Activated CD8-positive, alpha-beta memory T cell treated with anti-CD3 and anti-CD28 coated beads, Interleukin-2, amount 50 U/mL, for 1 hour (primary cell): ENCODE results near the gene HPS6.
"Not testable (repeated sequence)": the region's sequence is repeated elsewhere in the genome, so short reads cannot be mapped to it uniquely, and the experiment has no call there.

Source experiments
- DNase-seq: peaks from one replicate; pipeline ENCODE4 v3.0.0-alpha.2; 2020; ENCODE audit errors: extremely low read depth

Gene HPS6

DNA sequence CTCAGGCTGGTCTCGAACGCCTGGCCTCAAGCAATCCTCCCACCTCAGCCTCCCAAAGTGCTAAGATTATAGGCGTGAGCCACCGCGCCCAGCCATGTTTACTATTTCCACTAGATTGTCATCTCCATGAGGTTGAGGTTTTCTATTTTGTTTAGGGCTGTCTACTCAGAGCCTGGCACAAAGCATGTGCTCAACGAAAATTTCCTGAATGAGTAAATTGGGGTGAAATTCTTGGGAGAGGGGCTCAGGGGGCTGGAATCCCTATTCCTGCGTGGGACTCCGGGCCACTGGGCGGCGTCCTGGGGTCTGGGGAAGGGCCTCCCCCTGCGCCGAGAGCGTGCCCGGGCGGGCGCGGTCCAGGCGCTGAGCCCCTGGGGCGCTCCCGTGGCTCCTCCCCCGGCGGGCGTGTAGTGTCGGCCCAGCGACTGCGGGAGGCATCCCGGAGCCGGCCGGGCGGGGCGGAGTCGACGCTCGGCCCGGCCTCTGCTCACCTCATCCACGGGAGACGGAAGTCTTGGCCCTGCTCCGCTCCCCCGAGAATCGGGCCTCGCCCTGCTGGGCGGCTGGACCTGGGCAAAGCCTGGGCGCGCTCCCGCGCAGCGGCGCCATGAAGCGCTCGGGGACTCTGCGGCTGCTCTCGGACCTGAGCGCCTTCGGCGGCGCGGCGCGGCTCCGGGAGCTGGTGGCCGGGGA, at the start of gene HPS6:
Gene HPS6, plus strand, starts transcription at position 482 of the 693 bp plus-strand sequence. Its CDS starts 126 bp downstream, at position 608.
- DNase-seq, result peak; percentile 57

DNA sequence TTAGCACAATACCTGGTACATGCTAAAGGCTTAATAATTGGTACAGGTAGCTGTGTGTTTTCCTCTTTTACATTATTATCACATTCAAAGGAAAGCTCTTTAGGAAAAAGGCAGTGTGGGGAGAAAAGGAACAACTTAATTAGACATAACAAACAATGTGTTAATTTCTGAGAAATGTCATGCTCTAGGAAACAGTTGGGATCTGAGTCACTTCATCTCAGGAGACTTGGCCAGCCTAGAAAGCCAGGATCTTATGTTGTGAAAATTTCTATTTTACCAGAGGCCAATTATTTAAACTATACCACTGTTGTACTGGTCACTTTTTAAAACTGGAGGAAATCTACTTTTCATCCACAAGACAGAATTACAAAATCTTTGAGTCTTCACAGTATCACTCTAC, 48.7 kb upstream of the HPS6 start:
- DNase-seq, result no peak

DNA sequence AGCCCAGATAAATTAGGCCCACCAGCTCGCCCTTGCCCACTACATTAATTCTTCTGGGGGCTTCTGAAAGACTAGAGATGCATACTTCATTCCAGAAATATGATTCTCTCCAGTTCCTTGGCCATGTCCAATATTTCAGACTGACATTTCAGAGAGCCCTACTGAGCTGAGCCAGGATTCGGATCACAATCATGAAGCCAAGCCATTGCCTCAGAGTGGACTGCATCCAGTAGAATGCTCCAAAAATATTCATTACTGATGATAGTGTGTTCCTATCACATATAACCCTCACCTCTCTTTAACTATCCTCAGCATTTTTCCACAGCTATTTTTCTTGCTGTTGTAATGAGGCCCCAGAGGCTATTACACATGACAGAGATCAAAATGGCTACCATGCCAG, 47.9 kb upstream of the HPS6 start:
- DNase-seq, result no peak

DNA sequence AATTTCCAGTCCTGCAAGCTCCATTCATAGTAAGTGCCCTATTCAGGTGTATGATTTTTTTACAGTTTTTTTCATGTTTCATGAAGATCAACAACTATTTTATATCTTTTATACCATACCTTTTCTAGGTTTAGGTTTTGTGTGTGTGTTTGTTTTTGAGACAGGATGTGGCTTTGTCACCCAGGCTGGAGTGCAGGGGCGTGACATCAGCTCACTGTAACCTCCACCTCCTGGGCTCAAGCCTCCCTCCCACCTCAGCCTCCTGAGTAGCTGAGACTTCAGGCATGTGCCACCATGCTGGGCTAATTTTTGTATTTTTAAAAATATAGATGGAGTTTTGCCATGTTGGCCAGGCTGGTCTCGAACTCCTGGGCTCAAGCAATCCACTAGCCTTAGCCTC, 44.2 kb upstream of the HPS6 start:
- no peak for DNase-seq

DNA sequence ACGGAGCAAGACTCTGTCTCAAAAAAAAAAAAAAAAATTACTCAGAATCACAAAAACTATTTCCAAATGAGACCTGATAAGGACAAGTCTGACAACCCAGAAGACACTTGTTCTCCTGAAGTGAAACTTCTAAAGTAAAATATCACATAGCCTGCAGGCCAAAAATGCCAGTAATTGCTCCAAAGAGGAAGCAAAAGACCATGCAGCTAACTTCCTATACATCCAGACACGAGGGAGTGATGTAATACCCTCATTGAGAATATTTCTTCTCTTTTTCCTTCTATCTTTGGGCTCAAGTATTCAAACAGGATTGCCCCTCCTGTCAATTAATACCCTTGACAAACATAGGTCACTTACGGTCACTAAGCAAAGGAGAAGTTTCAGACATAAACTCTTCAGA, 40.4 kb upstream of the HPS6 start:
- no peak for DNase-seq

DNA sequence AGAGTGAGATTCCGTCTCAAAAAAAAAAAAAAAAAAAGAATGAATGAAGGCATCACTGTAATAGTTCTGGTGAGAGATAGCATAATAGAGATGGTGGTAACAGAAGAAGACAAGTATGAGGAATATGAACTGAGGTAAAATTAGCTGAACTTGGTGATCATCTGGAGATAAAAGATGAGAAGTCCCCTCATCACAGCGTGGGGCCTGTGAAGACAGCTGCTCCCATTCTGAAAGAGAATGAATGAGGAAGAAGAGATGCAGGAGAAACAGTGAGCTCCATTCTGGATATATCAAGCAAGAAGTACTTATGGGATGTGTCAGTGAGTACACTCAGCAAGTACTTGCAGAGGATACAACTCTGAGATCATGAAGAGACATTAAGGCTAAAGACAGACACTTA, 37.9 kb upstream of the HPS6 start:
- no peak for DNase-seq

DNA sequence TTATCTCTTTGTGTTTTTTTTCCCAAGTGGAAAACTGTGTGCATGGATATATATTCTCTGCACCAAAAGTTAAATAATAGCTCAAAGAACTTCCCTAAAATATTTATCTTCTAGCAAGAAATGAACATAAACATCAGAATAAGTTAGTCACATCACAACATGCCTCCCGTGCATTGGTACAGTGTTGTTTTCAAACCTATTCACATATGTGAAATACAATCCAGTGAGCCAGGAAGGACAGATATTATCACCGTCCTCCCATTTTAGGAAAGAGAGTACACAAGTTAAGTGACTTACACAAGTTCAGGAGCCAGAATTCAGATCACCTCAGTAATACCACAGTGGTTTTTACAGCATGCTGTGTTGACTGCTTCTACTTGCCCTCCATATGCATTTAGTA, 31.4 kb upstream of the HPS6 start:
- DNase-seq, result no peak

DNA sequence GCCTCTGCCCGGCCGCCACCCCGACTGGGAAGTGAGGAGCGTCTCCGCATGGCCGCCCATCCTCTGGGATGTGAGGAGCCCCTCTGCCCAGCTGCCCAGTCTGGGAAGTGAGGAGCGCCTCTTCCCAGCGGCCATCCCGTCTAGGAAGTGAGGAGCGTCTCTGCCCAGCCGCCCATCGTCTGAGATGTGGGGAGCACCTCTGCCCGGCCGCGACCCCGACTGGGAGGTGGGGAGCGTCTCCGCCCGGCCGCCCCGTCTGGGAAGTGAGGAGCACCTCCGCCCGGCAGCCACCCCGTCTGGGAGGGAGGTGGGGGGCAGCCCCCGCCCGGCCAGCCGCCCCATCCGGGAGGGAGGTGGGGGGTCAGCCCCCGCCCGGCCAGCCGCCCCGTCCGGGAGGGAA, 29.3 kb upstream of the HPS6 start:
- not testable (repeated sequence) for DNase-seq

DNA sequence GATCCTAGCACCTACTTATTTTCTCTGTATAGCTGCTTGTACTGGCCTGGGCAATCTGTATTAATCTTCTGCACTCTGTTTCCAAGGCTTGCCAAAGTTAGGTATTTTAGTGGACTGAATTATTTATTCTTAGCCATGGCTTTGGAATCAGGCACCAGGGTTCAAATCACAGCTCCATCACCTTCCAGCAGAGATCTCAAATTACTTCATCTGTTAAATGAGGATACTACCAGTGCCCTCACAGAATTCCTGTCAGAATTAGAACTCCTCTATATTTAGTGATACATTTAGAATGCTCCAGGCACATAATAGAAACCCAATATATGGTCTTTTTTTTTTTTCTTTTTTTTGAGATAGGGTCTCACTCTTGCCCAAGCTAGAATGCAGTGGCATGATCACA, 26.7 kb upstream of the HPS6 start:
- no peak for DNase-seq

DNA sequence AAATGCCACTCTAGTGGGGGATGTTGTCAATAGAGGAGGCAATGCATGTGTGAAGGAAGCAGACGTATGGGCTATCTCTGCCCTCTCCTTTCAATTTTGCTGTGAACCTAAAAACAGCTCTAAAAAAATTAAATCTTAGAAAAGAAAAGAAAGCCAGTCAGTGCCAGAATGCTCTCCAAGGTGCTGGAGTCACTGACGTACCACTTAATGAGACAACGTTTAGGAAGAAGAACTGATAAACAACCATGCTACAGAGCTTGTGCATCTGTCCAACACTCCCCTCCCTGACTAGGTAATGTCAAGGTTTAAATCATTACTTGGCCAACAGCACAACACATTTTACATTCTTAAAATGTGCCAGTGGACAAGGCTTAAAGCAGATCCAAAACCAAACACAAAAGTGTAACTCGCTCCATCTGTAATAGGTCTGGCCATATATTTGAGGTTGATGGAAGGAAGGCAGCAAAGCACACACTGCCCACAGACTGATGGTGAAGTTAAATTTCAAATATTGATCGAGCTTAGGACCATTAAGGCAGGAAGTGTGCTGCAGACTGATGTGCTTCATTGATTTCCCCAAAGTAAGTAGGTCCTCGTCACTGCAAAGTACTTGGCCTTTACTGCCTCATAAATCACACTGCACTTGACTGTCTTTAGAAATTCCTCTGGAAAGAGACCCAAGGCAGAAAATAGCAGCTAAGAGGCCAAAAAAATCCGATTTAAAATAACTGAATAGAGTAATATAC, 24.7 kb upstream of the HPS6 start:
- DNase-seq, result no peak

DNA sequence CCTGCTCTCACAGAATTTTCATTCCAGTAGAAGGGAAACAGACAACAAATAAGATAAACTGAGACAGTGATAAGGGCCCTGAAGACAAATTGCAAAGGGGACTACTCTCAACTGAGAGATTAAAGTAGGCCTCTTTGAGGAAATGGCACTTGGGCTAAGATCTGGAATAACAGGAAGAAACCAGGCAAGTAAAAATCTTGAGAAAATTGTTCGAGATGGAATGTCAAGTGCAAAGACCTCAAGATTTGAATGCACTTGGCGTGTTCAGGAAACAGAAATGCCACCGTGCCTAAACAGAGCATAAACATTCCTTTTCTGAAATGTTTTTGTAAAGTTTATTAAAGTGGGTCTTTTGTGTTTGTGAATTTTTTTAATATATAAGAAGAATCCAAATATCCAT, 19.9 kb upstream of the HPS6 start:
- no peak for DNase-seq

DNA sequence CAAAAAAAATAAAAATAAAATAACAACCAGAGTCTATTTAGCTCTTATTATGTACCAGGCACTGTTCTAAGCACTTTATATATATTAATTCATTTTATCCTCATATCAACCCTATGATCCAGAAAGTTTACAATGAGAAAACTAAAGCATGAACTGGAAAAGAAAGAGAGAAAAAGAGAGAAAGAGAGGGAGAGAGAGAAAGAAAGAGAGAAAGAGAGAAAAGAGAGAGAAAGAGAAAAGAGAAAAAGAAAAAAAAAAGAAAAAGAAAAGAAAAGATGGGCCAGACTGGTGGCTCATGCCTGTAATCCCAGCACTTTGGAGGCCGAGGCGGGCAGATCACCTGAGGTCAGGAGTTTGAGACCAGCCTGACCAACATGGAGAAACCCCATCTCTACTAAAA, 19.1 kb upstream of the HPS6 start:
- no peak for DNase-seq

DNA sequence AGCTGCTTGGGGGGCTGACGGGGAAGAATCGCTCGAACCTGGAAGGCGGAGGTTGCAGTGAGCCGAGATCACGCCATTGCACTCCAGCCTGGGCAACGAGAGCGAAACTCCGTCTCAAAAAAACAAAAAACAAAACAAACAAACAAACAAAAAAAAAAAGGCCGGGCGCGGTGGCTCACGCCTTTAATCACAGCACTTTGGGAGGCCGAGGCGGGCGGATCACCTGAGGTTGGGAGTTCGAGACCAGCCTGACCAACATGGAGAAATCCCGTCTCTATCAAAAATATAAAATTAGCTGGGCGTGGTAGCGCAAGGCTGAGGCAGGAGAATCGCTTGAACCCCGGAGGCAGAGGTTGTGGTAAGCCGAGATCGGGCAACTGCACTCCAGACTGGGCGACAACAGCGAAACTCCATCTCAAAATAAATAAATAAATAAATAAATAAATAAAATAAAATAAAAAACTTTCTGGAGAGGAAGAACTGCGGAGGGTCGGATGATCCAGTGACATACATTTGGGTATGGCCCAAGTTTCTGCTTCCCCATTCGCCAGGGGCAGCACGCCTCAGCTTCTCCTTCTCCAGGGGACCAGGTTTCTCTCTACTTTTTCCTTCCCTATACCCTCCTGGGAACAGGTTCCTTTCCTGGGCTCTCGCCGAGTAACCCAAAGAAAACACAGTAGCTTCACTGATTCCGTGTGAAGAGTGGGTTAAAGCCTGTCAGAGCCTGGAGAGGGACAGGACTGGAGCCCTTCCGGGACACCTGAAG, 10.1 kb upstream of the HPS6 start:
- not testable (repeated sequence) for DNase-seq

DNA sequence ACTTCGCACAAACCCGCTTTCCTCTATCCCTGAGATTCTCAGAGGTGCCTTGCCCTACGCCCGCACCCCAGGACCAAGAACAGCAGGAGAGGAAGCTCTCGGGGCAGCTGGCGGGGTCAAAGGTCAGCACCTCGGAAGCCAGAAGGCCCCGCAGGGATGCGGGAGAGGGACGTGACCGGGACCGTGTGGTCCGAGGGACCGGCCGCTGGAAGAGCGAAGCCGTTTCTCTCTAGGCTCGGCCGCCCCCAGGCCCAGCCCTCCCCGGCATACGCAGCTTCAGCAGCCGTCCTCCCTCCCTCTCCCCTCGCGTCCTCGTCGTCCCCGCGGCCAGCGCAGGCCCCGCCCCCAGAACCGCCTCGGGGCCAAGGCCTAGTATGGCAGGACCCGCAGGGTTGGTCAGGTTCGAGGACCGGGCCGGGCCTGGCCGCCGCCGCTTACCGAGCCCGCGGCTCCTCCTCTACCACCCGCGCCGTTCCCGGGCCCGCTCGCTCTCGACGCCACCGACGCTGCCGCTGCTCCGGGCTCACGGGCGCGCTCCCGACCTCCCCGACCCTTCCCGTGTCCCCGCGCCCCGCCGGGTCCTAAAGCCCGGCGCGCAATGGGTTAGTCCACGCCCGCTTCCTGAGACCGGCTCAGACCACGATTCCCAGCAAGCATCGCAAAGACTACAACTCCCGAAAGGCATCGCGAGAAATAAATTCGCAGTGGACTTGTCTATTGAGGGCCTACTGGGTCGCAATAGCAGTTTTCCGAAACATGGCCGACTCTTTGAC, 9.3 kb upstream of the HPS6 start, which contains the start of gene ARMH3:
Gene ARMH3, minus strand, starts transcription at position 527 of the 773 bp plus-strand sequence. CDS start 16,059 bp downstream, outside the sequence.
- DNase-seq, result peak; percentile 65

DNA sequence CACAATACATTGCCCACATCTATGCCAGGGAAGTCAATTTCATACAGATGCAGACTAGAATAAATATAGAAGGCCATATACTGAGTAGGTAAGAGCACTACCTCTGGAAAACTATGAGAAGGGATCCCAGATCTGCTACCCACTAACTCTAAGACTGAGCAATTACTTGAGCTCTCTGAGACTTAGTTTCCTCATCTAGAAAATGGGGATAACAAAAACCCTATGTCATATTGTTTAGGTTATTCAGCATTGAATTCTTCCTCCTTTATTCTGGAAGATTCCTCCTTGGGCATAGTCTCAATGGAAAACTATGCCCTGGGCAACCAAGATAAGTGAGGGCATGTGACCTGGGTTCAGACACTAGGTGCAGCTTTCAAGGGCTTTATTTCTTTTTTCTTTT, 5.2 kb upstream of the HPS6 start:
- no peak for DNase-seq

DNA sequence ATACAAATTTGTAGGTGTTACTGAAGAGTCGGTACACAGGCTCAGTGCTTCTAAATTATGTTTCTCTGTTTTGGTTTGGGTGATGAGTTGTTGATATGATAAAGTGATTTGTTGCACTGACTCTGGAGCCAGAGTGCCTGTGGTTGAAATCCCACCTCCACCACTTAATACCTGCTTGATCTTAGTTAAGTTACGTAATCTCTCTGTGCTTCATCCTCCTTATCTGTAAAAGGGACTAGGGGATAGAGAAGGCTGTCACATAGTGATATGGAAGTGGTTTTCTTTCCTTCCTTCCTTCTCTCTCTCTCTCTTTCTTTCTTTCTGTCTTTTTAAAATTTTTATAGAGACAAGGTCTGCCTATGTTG, 664 bp upstream of the HPS6 start:
- DNase-seq, result no peak

DNA sequence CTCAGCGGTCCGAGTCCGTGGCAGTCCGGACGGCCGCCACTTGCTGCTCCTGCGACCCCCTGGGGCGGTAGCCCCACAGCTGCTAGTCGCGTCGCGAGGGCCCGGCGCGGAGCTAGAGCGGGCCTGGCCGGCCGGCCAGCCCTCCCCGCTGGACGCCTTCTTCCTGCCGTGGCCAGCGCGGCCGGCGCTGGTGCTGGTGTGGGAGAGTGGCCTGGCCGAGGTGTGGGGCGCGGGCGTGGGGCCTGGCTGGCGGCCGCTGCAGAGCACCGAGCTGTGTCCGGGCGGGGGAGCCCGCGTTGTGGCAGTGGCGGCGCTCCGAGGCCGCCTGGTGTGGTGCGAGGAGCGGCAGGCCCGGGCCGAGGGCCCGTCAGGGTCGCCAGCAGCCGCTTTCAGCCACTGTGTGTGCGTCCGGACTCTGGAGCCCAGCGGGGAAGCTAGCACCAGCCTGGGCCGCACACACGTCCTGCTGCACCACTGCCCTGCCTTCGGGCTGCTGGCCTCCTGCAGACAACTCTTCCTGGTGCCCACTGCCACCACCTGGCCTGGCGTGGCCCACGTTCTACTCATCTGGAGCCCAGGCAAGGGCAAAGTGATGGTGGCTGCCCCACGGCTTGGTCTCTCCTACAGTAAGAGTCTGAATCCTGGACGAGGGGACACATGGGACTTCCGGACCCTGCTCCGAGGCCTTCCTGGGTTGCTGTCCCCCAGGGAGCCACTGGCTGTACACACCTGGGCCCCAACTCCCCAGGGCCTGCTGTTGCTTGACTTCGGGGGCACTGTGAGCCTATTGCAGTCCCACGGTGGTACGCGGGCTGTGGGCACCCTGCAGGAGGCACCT, 631 bp downstream of the HPS6 start:
- no peak for DNase-seq

DNA sequence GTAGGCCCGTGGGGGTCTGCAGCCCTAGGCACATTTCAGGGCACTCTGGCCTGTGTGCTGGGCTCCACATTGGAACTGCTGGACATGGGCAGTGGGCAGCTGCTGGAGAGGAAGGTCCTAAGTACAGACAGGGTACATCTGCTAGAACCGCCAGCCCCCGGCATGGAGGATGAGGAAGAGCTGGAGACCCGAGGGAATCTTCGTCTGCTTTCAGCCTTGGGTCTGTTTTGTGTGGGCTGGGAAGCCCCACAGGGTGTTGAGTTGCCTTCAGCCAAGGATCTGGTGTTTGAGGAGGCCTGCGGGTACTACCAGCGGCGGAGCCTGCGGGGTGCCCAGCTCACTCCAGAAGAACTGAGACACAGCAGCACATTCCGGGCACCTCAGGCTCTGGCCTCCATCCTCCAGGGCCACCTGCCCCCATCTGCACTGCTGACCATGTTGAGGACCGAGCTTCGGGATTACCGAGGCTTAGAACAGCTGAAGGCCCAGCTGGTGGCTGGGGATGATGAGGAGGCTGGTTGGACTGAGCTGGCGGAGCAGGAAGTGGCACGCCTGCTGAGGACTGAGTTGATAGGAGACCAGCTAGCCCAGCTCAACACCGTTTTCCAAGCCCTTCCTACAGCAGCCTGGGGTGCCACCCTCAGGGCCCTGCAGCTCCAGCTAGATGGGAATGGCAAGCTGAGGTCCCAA, 1.4 kb downstream of the HPS6 start:
- DNase-seq, result no peak

DNA sequence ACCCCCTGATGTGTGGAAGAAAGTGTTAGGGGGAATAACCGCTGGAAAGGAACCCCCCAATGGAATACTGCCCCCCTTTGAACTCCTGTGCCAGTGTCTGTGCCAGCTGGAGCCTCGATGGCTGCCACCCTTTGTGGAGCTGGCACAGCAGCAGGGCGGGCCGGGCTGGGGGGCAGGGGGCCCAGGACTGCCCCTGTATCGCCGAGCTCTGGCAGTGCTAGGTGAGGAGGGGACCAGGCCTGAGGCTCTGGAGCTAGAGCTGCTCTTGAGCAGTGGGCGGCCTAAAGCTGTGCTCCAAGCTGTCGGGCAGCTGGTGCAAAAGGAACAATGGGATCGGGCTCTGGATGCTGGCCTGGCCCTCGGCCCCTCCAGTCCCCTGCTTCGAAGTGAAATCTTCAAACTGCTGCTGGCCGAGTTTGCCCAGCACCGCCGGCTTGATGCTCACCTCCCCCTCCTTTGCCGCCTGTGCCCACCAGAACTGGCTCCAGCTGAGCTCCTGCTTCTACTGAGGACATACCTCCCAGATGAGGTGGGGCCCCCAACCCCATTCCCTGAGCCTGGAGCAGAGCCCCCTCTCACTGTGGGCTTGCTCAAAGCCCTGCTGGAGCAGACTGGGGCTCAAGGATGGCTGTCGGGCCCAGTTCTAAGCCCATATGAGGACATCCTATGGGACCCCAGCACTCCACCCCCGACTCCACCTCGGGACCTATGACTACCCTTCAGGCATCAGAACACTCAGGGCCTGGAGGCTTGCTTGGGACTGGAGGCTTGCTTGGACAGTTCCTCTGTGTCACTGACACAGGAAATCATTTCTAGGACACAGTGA, 2.2 kb downstream of the HPS6 start:
- no peak for DNase-seq

DNA sequence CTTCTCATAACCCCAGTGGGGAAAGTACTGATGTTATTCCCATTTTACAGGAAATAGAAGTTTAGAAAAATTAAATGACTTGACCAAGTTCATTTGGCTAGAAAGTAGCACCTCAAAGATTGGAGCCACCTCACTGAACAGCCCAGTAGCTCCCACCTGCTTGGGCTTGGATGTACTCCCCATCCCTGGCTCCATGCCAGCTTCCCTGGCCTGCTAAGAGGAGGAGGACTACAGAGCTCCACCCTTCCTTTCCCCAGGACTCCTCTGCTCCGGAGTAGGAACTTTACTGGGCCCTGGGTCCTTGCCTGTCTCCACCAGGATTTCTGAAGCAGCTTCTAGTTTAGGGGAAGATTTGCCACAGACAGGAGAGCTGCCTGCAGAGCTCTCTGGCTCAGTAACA, 3.1 kb downstream of the HPS6 start:
- DNase-seq, result no peak
